ENCODE results near the gene PTPRR. TPM values are rescaled to one million over a fixed set of nuclear protein-coding genes. Genes with fewer than 3 reads are reported as not detected.

The PTPRR gene
- total and polyA plus RNA-seq, 11 donors, result 0.21 to 1.0 (median 0.40) TPM; not detected in 1

DNA sequence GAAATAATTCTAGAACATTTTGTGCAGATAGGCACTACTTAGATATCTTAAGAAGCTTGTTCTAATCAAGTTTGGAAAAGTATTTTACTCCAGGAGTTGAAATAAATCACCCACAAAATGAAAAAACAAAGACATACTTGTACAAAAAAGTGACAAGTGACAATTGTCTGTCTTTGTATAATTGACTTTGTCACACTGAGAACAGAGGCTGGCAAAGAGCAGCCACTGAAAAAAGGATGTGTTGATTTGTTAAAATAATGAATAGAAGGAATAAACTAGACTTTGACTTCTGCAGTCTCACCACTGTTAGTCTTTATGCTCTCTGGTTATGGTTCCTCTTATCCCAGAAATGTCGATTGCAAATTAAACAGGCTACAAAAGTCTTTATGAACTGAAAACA is 77.6 kb downstream of the PTPRR start:
- H3K9me3 ChIP-seq, result no peaks in the 10 kb centered on the region
- intact Hi-C loops (cut with DNase I), result loop anchor here in 1 of 10 donors (10.0 kb wide), 1 partner anchor 108 kb away; no protein-coding TSS in a partner anchor
- no peaks in the 10 kb centered on the region for H3K27me3 ChIP-seq
- TF ChIP-seq, protein P1, sequence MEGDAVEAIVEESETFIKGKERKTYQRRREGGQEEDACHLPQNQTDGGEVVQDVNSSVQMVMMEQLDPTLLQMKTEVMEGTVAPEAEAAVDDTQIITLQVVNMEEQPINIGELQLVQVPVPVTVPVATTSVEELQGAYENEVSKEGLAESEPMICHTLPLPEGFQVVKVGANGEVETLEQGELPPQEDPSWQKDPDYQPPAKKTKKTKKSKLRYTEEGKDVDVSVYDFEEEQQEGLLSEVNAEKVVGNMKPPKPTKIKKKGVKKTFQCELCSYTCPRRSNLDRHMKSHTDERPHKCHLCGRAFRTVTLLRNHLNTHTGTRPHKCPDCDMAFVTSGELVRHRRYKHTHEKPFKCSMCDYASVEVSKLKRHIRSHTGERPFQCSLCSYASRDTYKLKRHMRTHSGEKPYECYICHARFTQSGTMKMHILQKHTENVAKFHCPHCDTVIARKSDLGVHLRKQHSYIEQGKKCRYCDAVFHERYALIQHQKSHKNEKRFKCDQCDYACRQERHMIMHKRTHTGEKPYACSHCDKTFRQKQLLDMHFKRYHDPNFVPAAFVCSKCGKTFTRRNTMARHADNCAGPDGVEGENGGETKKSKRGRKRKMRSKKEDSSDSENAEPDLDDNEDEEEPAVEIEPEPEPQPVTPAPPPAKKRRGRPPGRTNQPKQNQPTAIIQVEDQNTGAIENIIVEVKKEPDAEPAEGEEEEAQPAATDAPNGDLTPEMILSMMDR (IDR thresholded peaks at IDR 0.05), result no peak
- no peak for TF ChIP-seq POLR2A (IDR thresholded peaks at IDR 0.05)
- no peaks in the 10 kb centered on the region for H3K36me3 ChIP-seq
- no peak for ATAC-seq
- peaks cover 0 to 10% (median 0%) of the 10 kb centered on the region in 12 donors for H3K4me1 ChIP-seq
- WGBS, 4 donors, result 89 to 95% (median 92%) methylated on average over 1 of the region's 1 CpG
- no peak overlapping the region for H3K27ac ChIP-seq
- DNase-seq, result no peak
- H3K4me3 ChIP-seq, result no peak overlapping the region

DNA sequence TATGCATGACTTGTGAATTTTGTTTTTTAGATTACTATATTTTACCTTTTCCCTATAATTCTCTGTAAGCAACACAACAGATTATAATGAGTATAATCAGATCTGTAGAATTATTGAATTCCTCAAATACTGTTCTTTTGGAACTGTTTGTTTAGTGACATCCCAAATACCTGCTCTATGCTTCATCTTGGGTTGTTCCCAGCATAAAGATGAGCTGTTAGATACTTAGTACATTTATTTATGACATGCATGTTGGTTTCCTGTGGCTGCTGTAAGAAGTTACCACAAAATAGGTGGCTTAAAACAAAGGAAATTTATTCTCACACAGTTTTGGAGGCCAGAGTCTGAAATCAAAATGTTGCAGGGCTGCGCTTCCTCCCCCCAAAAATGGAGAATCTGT is 78.4 kb downstream of the PTPRR start:
- no peak for ATAC-seq
- Histone ChIP-seq H3K36me3 (no peaks in the 10 kb centered on the region), H3K4me1 (peaks cover 0 to 10% (median 0%) of the 10 kb centered on the region in 12 donors), H3K27me3 (peaks cover 0 to 3% (median 0%) of the 10 kb centered on the region in 9 donors), H3K9me3 (no peaks in the 10 kb centered on the region), H3K27ac (no peak overlapping the region), H3K4me3 (no peak overlapping the region)
- intact Hi-C loops (cut with DNase I), result loop anchor here in 1 of 10 donors (10.0 kb wide), 1 partner anchor 107 kb away; no protein-coding TSS in a partner anchor
- DNase-seq, result no peak
- WGBS, 4 donors, result 96 to 100% (median 97%) methylated on average over 1 of the region's 1 CpG
- TF ChIP-seq, protein P1 (IDR thresholded peaks at IDR 0.05), result no peak
- no peak for TF ChIP-seq POLR2A (IDR thresholded peaks at IDR 0.05)

DNA sequence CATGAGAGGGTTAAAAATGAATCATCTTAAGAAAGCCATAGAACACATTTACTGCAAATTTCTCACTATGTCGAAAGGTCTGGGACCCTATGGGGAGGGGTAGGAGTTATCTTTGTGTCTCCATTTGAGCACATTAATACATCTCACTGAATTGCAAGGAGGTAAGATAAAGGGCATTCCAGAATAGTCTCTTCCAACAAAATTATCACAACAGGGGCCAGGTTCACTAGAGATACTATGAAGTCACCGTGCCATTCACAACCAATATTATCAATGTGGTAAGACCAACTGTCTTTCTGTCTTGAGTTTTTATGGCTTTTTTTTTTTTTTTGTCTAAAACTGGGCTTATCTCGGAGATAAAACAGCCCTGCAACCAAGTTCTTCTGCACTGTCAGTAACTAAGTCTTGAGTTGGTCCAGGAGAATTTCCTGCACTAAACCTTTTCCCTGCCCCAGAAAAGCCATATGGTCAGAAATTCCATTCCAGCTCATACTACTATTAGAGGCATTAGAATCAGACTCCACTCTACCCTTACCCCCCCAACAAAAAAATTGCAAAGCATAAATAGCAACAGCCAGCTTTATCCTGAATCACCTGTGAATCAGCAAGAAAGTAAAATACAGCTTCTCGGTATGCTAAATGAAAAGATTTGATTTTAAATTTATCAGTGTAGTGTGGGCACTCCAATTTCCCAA is 79.7 kb downstream of the PTPRR start:
- no peak for TF ChIP-seq POLR2A (IDR thresholded peaks at IDR 0.05)
- TF ChIP-seq, protein P1 (IDR thresholded peaks at IDR 0.05), result no peak
- no peaks in the 10 kb centered on the region for H3K9me3 ChIP-seq
- no peak for DNase-seq
- intact Hi-C loops (cut with DNase I), result loop anchor here in 1 of 10 donors (10.0 kb wide), 1 partner anchor 106 kb away; no protein-coding TSS in a partner anchor
- H3K27ac ChIP-seq, result no peak overlapping the region
- no peak for ATAC-seq
- H3K4me3 ChIP-seq, result no peak overlapping the region
- H3K27me3 ChIP-seq, result peaks cover 0 to 3% (median 0%) of the 10 kb centered on the region in 9 donors
- no peaks in the 10 kb centered on the region for H3K36me3 ChIP-seq
- 54 to 62% (median 59%) methylated on average over 4 of the region's 4 CpGs for WGBS, 4 donors
- peaks cover 0 to 10% (median 0%) of the 10 kb centered on the region in 12 donors for H3K4me1 ChIP-seq

DNA sequence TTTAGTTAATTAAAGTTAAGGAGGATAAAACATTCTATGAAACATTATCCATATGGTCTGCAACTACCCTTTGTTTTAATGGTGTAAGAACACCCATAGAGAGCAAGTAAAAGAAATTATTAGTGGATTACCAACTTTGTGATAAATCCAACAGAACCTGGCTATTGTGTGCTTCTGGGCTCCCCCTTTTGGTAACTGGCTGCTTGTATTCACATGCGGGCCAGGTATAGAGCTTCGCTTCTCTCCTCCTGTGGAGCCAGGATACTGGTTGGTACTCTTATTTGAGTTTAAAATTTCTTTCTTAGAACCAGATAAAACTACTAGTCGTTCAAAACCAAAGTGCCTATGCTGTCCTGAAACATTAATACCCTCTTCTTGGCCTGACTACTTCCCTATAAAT is 81.0 kb downstream of the PTPRR start:
- WGBS, 4 donors, result 81 to 83% (median 82%) methylated on average over 3 of the region's 3 CpGs
- Histone ChIP-seq H3K27ac (no peak overlapping the region), H3K9me3 (no peaks in the 10 kb centered on the region), H3K27me3 (peaks cover 0 to 3% (median 0%) of the 10 kb centered on the region in 9 donors), H3K4me1 (peaks cover 0 to 10% (median 0%) of the 10 kb centered on the region in 12 donors), H3K36me3 (no peaks in the 10 kb centered on the region), H3K4me3 (no peak overlapping the region)
- DNase-seq (no peak), ATAC-seq (no peak)
- intact Hi-C loops (cut with DNase I), result loop anchor here in 1 of 10 donors (10.0 kb wide), 1 partner anchor 95 kb away; no protein-coding TSS in a partner anchor
- TF ChIP-seq, protein P1 (IDR thresholded peaks at IDR 0.05), result no peak
- TF ChIP-seq POLR2A (IDR thresholded peaks at IDR 0.05), result no peak

All from heart left ventricle (tissue), 16 donors.